ENCODE measurements around the gene DYNLT4.
"Not testable (repeated sequence)": the region's sequence is repeated elsewhere in the genome, so short reads cannot be mapped to it uniquely, and the experiment has no call there.

Gene DYNLT4

DNA sequence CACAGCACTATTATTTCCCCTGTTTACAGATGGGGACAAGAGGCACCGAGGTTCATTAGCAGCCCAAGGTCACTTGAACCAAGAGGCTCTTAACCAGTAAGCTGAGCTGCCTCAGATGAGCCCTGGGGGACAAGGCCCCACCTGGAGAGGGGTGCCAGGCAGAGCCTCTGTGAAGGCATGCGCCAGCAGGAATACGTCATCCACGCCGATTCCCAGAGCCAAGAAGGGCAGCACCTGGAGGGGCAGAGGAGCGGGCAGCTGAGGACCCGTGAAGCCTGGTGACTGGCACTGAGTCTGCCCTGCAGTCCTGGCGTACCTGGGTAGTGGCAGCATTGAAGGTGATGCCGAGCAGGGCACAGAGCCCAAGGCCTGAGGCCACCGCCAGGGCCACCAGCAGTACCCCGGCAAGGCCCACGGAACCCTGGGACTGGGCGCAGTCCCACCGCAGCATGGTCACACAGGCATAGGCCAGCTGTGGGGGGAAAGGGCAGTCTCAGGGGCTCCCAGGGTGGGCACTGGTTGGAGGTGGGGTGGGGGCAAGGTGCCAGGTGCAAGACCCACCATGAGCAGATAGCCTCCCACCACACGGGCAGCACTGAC lies 21.8 kb upstream of the DYNLT4 start:
- no peak for DNase-seq (ENCODE audit: low read depth in 2 of 2)

DNA sequence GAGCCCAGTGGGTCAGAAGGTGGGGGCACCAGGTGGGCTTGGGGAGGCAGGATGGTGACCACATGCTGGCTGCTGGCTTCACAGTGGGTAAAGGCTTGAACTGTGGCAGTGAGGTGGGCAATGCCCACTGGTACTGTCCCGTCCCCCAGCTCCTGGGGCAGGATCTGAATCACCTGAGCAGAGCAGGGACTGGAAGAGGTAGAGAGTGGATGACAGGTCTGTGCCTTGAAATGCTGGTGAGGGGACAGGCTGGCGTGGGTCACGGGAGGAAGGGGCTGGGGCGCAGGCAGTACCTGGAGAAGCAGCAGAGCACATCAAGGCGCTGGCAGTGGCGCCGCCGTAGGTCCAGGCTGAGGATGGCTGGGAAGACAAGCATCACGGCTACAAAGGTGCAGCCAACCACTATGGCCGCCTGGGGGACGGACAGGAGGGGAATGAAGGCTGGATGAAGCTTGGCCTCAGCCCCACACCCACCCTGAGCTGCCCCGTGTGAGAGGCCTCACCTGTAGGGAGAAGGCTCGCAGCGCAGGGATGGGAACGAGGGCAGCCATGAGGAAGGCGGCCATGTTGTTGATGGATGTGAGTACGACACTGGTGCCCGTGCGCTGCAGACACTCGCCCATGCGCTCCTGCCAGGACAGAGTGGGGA lies 21.0 kb upstream of the DYNLT4 start:
- no peak for DNase-seq (ENCODE audit: low read depth in 2 of 2)

- DNase-seq (ENCODE audit: low read depth in 2 of 2): no peak
Measured at GRCh38 chr1:44827197-44828002, 20.2 kb upstream of the DYNLT4 start.

- DNase-seq (ENCODE audit: low read depth in 2 of 2): no peak
Measured at GRCh38 chr1:44826375-44827196, 19.4 kb upstream of the DYNLT4 start.

DNA sequence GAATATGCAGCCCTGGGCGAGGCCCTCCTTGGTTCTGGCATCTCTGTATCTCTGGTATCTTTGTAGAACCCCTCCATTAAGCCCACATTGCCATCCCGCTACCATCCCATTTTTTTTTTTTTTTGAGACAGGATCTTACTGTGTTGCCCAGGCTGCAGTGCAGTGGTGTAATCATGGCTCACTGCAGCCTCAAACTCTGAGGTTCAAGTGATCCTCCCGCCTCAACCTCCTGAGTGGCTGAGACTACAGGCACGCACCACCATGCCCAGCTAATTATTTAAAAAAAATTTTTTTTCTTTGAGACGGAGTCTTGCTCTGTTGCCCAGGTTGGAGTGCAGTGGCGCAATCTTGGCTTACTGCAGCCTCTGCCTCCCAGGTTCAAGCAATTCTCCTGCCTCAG lies 17.2 kb upstream of the DYNLT4 start:
- DNase-seq (ENCODE audit: low read depth in 2 of 2): not testable (repeated sequence)

- DNase-seq (ENCODE audit: low read depth in 2 of 2): no peak
Measured at GRCh38 chr1:44822981-44823451, 15.9 kb upstream of the DYNLT4 start.

DNA sequence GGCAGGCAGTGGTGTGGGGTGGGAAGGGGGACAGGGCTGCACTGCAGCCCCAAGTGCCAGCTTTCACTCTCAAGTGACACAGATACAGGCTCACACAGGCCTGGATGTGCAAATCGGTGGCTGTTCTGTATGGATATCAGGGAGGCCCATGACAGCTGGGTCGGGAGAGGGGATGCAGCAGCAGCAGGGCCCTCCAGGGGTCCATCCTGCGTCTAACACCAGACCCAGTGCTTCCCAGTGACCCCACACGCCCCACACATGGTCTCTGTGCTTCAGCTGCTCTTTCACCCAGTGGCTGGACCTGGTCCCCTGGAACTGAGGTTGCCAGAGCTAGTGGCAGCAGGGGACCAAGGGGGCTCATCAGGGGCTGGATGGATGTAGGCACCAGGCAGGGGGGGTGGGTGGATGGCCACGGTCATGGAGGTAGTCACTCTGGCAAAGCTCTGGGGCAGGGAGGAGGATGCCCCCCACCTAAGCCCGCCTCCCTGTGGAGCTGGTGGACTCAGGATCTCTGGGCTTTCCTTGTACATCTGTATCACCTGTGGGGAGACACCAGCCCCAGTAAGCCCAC lies 15.1 kb upstream of the DYNLT4 start:
- no peak for DNase-seq (ENCODE audit: low read depth in 2 of 2)

DNA sequence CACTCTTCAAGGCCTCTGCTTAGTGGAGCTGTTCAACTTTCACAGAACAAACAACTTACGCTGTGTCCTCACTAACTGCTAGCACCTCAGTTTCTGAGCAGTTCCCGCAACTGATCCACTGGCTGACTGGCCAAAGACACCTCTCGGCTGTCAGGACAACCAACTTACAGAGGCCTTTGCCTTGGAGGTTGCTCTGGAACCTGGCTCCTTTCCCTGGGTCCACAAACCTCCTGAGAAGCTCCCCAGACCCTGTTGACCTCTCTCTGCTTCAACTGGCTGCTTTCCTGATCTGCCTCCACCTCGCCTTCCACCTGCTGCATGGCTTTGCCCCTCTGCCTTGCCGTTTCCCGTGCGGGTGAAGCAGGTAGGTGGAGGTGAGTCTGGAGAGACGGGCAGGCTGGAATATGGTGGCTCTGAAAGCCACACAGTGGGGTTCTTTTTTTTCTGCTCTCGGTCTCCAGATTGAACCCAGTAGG lies 14.1 kb upstream of the DYNLT4 start:
- DNase-seq (ENCODE audit: low read depth in 2 of 2): no peak

DNA sequence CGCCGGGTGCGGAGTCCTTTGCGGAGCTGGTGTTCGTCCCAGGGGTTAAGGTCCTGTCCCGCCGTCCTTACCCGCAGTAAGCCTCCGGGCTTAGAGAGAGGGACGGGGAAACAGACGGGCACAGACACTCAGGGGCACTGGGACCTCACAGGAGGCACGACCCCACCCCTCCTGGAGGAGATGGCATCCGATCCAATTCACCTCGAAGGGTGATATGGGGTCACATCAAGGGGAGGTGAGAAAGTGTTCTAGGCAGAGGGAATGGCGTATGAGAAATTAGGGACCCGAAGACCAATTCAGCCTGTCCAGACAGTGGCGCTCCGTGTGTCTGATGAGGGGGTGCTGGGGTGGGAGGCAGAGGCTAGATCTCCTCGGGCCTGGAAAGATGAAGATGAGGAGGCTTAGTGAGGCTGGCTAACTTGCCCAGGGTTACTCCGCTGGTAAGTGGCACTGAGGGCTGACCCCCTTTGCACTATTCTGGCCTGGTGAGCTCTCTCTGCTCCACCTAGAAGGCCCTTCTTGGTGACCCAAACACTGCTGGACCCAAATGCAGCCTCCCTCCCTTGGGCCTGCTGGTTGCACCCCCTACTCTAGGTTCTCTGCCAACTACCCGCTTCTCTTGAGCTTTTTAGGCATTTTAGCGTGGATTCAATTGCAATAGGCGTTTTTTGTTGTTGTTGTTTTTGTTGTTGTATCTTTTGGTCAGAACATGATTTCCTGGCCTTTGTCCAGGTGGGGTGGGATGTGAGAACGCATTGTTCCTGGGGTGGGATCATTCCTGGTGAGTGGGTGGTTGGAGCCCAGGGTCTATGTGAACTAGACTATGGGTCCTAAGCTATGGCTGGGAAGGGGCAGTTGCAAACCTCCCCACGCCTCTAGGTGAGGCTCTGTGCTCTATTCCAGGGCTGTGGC lies 13.4 kb upstream of the DYNLT4 start:
- DNase-seq (ENCODE audit: low read depth in 2 of 2): no peak

DNA sequence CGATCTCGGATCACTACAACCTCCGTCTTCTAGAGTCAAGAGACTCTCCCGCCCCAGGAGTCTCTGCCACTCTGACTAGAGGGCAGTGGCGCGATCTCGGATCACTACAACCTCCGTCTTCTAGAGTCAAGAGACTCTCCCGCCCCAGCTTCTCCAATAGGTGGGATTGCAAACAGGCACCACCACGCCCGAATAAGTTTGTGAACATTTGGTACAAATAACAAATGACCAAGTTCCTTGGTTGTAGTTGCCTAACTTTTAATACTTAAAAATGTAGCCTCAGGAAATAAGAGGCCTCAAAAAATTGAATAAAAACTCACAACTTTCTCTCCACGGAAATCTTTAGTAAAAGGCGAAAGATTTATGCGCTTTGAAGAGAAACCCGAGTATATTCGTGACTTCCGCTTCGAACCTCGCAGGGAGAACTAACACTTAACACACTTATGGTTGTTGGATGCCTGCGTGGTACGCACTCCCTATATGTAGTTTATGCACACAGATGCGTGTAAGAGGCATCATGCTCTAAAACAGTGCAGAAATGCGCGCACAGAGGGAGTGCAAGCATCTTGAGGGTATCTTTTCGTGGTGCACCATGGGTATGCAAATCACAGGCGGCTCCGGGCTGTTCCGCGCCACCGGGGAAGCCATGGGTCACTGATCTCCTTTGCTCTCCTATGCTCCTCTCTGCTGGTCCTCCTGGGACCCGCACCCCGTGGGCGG lies 12.6 kb upstream of the DYNLT4 start:
- DNase-seq (ENCODE audit: low read depth in 2 of 2): peak; percentile 67 to 70

- no peak for DNase-seq (ENCODE audit: low read depth in 2 of 2)
Measured at GRCh38 chr1:44819196-44819607, 12.1 kb upstream of the DYNLT4 start.

DNA sequence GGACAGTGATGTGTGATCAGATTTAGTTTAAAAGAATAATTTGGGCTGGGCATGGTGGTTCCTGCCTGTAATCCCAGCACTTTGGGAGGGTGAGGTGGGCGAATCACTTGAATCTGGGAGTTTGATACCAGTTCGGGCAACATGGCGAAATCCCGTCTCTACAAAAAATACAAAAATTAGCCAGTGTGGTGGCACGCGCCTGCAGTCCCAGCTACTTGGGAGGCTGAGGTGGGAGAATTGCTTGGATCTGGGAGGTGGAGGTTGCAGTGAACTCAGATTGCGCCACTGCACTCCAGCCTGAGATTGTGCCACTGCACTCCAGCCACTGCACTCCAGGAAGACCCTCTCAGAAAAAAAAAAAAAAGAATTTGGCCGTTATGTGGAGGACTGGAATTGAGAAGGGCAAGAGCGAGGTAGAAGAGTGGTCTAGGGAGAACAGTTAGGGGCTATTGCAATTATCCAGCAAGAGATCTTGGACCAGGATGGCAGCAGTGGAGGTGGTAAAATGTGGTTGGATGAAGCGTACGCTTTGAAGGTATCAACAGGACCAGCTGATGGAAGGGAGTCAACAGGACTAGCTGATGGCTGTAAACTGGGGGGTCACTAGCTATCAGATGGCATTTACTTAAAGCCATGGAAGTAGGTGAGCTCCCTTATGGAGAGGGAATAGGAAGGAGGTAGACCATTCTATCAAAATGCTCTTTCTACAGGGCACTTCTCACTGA lies 10.8 kb upstream of the DYNLT4 start:
- DNase-seq (ENCODE audit: low read depth in 2 of 2): no peak

GRCh38 chr1:44817307-44817706 lies 10.2 kb upstream of the DYNLT4 start:
- DNase-seq (ENCODE audit: low read depth in 2 of 2): no peak

DNA sequence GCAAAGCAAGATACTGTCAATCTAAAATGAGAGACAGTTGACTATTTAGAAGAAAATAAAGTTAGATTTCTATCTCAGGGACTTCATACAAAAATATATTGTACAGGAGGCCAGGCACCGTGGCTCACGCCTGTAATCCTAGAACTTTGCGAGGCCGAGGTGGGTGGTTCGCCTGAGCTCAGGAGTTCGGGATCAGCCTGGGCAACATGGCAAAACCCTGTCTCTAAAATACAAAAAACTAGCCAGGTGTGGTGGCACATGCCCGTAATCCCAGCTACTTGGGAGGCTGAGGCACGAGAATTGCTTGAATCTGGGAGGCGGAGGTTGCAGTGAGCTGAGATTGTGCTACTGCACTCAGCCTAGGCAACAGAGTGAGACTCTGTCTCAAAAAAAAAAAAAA lies 8.8 kb upstream of the DYNLT4 start:
- DNase-seq (ENCODE audit: low read depth in 2 of 2): not testable (repeated sequence)

GRCh38 chr1:44812822-44813543 lies 5.8 kb upstream of the DYNLT4 start:
- no peak for DNase-seq (ENCODE audit: low read depth in 2 of 2)

DNA sequence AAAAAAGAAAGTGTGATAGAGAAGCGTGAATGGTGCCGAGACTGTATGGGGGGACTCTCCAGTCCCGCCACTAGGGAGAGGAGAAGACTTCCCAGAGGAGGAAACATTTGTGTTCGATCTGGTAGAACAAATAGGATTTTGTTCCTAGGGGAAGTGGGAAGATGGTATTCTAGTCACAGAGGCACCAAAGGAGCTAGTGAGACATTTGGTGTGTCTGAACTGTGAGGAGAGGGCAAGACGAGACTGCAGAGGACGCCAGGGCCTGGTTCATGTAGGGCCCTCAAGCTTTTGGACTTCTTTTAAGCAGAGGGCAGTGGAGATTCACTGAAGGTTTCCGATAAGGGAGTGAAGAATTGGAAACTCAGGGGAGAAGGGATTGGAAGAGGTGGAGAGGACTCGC lies 4.1 kb upstream of the DYNLT4 start:
- no peak for DNase-seq (ENCODE audit: low read depth in 2 of 2)

GRCh38 chr1:44810762-44811105 lies 3.6 kb upstream of the DYNLT4 start:
- DNase-seq (ENCODE audit: low read depth in 2 of 2): not testable (repeated sequence)

- DNase-seq (ENCODE audit: low read depth in 2 of 2): no peak
Measured at GRCh38 chr1:44810101-44810761, 3.1 kb upstream of the DYNLT4 start.

All from activated CD4-positive, alpha-beta T cell treated with anti-CD3 and anti-CD28 coated beads for 24 hours (primary cell).